Cerebellar cortex (tissue), 1 donor: ENCODE data around the gene TEX10.
"Not testable (repeated sequence)": the region's sequence is repeated elsewhere in the genome, so short reads cannot be mapped to it uniquely, and the experiment has no call there.

ENCODE experiments used
- DNase-seq: peaks from one replicate; pipeline ENCODE4 v3.0.0-alpha.2; 2015; ENCODE audit warnings: low spot score

Gene TEX10

GRCh38 chr9:100352727-100353505 lies at the start of gene TEX10:
TSS of gene TEX10 (minus strand) at chr9:100352942. CDS start at chr9:100349363, 3,579 bp downstream.
- DNase-seq, result peak; percentile 78

GRCh38 chr9:100401042-100401441 lies 48.3 kb upstream of the TEX10 start:
- no peak for DNase-seq

- DNase-seq, result no peak
Measured at GRCh38 chr9:100397529-100398266, 45.0 kb upstream of the TEX10 start.

GRCh38 chr9:100396769-100397168 lies 44.0 kb upstream of the TEX10 start:
- DNase-seq, result no peak

- no peak for DNase-seq
Measured at GRCh38 chr9:100394816-100395215, 42.1 kb upstream of the TEX10 start.

GRCh38 chr9:100394032-100394695 lies 41.4 kb upstream of the TEX10 start:
- DNase-seq, result no peak

GRCh38 chr9:100392989-100393388 lies 40.2 kb upstream of the TEX10 start:
- DNase-seq, result not testable (repeated sequence)

GRCh38 chr9:100379862-100380261 lies 27.1 kb upstream of the TEX10 start:
- no peak for DNase-seq

GRCh38 chr9:100377015-100377414 lies 24.3 kb upstream of the TEX10 start:
- DNase-seq, result no peak

GRCh38 chr9:100375658-100376057 lies 22.9 kb upstream of the TEX10 start:
- DNase-seq, result no peak

GRCh38 chr9:100372648-100373047 lies 19.9 kb upstream of the TEX10 start:
- DNase-seq, result no peak

GRCh38 chr9:100370064-100370723 lies 17.5 kb upstream of the TEX10 start:
- DNase-seq, result no peak

- no peak for DNase-seq
Measured at GRCh38 chr9:100368672-100369071, 15.9 kb upstream of the TEX10 start.

GRCh38 chr9:100366121-100366520 lies 13.4 kb upstream of the TEX10 start:
- no peak for DNase-seq

- DNase-seq, result no peak
Measured at GRCh38 chr9:100364013-100364412, 11.3 kb upstream of the TEX10 start.

GRCh38 chr9:100359057-100359456 lies 6.3 kb upstream of the TEX10 start:
- DNase-seq, result no peak

- no peak for DNase-seq
Measured at GRCh38 chr9:100357501-100357900, 4.8 kb upstream of the TEX10 start.

GRCh38 chr9:100355561-100355960 lies 2.8 kb upstream of the TEX10 start:
- no peak for DNase-seq

GRCh38 chr9:100354121-100354800 lies 1.5 kb upstream of the TEX10 start:
- no peak for DNase-seq

GRCh38 chr9:100352201-100352726 lies 478 bp downstream of the TEX10 start:
- DNase-seq, result peak; percentile 40

- DNase-seq, result no peak
Measured at GRCh38 chr9:100351508-100351907, 1.2 kb downstream of the TEX10 start.
